Ishikawa (cell line): Measurements from ENCODE around the gene SYT4.

Source experiments
- CEBPB ChIP-seq: IDR thresholded peaks from 2 replicates; pipeline ENCODE4 v1.6.1; 2012
- CREB1 ChIP-seq: IDR thresholded peaks from 2 replicates; pipeline ENCODE4 v1.6.1; 2012; ENCODE audit warnings: low read depth
- EGR1 ChIP-seq: IDR thresholded peaks from 2 replicates; pipeline ENCODE4 v1.6.1; 2012
- EP300 ChIP-seq: IDR thresholded peaks from 2 replicates; pipeline ENCODE4 v1.6.1; 2012; ENCODE audit warnings: borderline replicate concordance
- FOXM1 ChIP-seq: IDR thresholded peaks from 2 replicates; pipeline ENCODE4 v1.6.1; 2012; ENCODE audit warnings: low read depth, borderline replicate concordance
- MAX ChIP-seq: IDR thresholded peaks from 2 replicates; pipeline ENCODE4 v1.6.1; 2012
- NFIC ChIP-seq: IDR thresholded peaks from 2 replicates; pipeline ENCODE4 v1.6.1; 2012
- RAD21 ChIP-seq: IDR thresholded peaks from 2 replicates; pipeline ENCODE4 v1.6.1; 2012; ENCODE audit warnings: low read depth
- TAF1 ChIP-seq: IDR thresholded peaks from 2 replicates; pipeline ENCODE4 v1.6.1; 2012; ENCODE audit warnings: low read depth, mild to moderate bottlenecking
- TCF12 ChIP-seq: IDR thresholded peaks from 2 replicates; pipeline ENCODE4 v1.6.1; 2012; ENCODE audit warnings: low read depth
- TEAD4 ChIP-seq: IDR thresholded peaks from 2 replicates; pipeline ENCODE4 v1.6.1; 2012
- YY1 ChIP-seq: IDR thresholded peaks from 2 replicates; pipeline ENCODE4 v1.6.1; 2012; ENCODE audit warnings: low read depth
- ZBTB7A ChIP-seq: IDR thresholded peaks from 2 replicates; pipeline ENCODE4 v1.6.1; 2012; ENCODE audit warnings: low read depth
- TF ChIP-seq, protein P1 (sequence below): IDR thresholded peaks from 2 replicates; pipeline ENCODE4 v1.6.1; 2012; ENCODE audit warnings: low read depth, mild to moderate bottlenecking
- TF ChIP-seq, protein P2 (sequence below): IDR thresholded peaks from 2 replicates; pipeline ENCODE4 v1.6.1; 2012

The SYT4 gene, protein sequence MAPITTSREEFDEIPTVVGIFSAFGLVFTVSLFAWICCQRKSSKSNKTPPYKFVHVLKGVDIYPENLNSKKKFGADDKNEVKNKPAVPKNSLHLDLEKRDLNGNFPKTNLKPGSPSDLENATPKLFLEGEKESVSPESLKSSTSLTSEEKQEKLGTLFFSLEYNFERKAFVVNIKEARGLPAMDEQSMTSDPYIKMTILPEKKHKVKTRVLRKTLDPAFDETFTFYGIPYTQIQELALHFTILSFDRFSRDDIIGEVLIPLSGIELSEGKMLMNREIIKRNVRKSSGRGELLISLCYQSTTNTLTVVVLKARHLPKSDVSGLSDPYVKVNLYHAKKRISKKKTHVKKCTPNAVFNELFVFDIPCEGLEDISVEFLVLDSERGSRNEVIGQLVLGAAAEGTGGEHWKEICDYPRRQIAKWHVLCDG

DNA sequence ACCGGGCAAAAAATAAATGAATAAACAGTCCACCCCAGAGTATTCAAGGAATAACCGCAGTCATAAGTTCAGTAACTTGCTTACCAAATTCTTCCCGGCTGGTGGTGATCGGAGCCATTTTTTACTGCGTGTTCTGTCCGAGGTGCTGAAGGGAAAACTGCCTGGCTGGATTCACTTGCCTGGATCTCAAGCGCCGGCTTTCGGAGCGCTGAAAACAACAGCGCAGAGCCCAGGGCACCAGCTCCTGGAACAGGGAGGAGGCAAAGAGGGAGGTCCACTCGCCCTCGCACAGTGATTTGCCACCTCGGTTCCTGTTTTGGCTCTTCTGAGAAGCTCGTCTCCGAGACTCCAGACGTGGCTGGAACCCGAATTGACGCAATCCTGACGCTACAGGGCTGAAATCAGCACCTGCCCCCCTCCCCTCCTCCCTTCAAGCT lies at the start of gene SYT4:
Gene SYT4 (minus strand): TSS at position 327 of the 437 bp plus-strand sequence. CDS start 209 bp downstream, at position 118.
- peak; percentile 80 for TF ChIP-seq YY1
- TF ChIP-seq, protein P1, sequence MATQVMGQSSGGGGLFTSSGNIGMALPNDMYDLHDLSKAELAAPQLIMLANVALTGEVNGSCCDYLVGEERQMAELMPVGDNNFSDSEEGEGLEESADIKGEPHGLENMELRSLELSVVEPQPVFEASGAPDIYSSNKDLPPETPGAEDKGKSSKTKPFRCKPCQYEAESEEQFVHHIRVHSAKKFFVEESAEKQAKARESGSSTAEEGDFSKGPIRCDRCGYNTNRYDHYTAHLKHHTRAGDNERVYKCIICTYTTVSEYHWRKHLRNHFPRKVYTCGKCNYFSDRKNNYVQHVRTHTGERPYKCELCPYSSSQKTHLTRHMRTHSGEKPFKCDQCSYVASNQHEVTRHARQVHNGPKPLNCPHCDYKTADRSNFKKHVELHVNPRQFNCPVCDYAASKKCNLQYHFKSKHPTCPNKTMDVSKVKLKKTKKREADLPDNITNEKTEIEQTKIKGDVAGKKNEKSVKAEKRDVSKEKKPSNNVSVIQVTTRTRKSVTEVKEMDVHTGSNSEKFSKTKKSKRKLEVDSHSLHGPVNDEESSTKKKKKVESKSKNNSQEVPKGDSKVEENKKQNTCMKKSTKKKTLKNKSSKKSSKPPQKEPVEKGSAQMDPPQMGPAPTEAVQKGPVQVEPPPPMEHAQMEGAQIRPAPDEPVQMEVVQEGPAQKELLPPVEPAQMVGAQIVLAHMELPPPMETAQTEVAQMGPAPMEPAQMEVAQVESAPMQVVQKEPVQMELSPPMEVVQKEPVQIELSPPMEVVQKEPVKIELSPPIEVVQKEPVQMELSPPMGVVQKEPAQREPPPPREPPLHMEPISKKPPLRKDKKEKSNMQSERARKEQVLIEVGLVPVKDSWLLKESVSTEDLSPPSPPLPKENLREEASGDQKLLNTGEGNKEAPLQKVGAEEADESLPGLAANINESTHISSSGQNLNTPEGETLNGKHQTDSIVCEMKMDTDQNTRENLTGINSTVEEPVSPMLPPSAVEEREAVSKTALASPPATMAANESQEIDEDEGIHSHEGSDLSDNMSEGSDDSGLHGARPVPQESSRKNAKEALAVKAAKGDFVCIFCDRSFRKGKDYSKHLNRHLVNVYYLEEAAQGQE, result peak; percentile 93
- TF ChIP-seq EGR1, result no peak

GRCh38 chr18:43322132-43322531 lies 44.8 kb upstream of the SYT4 start:
- no peak for TF ChIP-seq TCF12
- no peak for TF ChIP-seq ZBTB7A
- TF ChIP-seq MAX, result no peak
- TF ChIP-seq YY1, result no peak
- no peak for TF ChIP-seq NFIC
- TF ChIP-seq, protein P1, result no peak
- TF ChIP-seq RAD21, result no peak
- no peak for TF ChIP-seq TAF1
- no peak for TF ChIP-seq EGR1

GRCh38 chr18:43314941-43315340 lies 37.7 kb upstream of the SYT4 start:
- no peak for TF ChIP-seq TAF1
- TF ChIP-seq MAX, result no peak
- TF ChIP-seq TCF12, result no peak

DNA sequence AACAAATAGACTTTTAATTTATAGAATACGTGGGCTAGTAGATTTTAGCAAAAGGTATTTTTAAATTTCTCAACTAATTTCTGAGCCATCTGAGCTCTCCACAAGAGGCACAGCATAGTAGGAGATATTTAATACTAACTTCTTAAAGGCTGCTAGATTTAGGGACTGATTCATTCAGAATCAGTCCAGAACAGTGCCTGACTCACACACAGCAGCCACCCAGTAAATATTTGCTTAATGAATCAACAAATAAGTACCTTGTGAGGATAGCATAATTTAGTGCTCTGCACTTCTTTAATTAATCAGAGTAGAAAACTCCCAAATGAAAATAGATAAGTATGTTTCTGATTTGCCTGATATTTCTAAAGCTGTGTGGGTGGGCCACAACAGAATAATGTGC lies 35.6 kb upstream of the SYT4 start:
- TF ChIP-seq, protein P2, sequence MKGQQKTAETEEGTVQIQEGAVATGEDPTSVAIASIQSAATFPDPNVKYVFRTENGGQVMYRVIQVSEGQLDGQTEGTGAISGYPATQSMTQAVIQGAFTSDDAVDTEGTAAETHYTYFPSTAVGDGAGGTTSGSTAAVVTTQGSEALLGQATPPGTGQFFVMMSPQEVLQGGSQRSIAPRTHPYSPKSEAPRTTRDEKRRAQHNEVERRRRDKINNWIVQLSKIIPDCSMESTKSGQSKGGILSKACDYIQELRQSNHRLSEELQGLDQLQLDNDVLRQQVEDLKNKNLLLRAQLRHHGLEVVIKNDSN, result no peak
- TF ChIP-seq CREB1 (no peak), YY1 (no peak), FOXM1 (no peak)

- TF ChIP-seq TAF1 (no peak), YY1 (no peak), EGR1 (no peak), RAD21 (no peak), TEAD4 (no peak), ZBTB7A (no peak), MAX (no peak), TCF12 (no peak), FOXM1 (no peak), CREB1 (no peak), EP300 (no peak), CEBPB (no peak), NFIC (no peak)
- TF ChIP-seq, protein P1, result no peak
- TF ChIP-seq, protein P2, result no peak
Observed at GRCh38 chr18:43310239-43310638, 32.9 kb upstream of the SYT4 start.
